Stimulated activated CD8-positive, alpha-beta memory T cell treated with anti-CD3 and anti-CD28 coated beads, Interleukin-7, amount 100 ng/mL, for 1 hour (primary cell): ENCODE measurements around the gene UGT2B7.
"Not testable (repeated sequence)": the region's sequence is repeated elsewhere in the genome, so short reads cannot be mapped to it uniquely, and the experiment has no call there.

Source experiments
- DNase-seq, 2 donors: peaks; one replicate each; pipeline ENCODE4 v3.0.0-alpha.2; 2020; ENCODE audit warnings: low read depth in 2 of 2

The UGT2B7 gene

GRCh38 chr4:69088473-69088872, 7.8 kb upstream of the UGT2B7 start:
- DNase-seq, result no peak

DNA sequence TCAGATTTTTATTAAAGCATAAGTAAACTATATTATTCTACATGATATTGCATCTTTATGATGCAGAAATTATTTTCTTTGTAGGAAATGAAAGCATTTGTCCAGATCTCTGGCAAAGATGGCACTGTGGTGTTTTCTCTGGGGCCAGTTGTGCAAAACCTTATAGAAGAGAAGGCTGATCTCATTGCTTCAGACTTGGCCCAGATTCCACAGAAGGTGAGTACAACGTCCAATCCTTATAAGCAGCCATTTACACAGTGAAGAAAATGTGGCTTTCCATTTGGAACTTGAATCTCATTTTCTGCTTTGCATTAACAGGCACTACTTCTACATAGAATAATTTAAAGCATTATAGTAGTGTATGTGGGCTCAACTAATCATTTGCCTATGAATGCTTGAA, 6.9 kb upstream of the UGT2B7 start:
- DNase-seq, result no peak

GRCh38 chr4:69092190-69092589, 4.1 kb upstream of the UGT2B7 start:
- no peak for DNase-seq

- DNase-seq, result no peak
These were observed 3.2 kb upstream of the UGT2B7 start for GRCh38 chr4:69092980-69093568.

GRCh38 chr4:69093681-69094080, 2.6 kb upstream of the UGT2B7 start:
- no peak for DNase-seq

GRCh38 chr4:69095301-69095731, 958 bp upstream of the UGT2B7 start:
- DNase-seq, result no peak

- no peak for DNase-seq
These were observed 536 bp downstream of the UGT2B7 start for GRCh38 chr4:69096810-69097209.

DNA sequence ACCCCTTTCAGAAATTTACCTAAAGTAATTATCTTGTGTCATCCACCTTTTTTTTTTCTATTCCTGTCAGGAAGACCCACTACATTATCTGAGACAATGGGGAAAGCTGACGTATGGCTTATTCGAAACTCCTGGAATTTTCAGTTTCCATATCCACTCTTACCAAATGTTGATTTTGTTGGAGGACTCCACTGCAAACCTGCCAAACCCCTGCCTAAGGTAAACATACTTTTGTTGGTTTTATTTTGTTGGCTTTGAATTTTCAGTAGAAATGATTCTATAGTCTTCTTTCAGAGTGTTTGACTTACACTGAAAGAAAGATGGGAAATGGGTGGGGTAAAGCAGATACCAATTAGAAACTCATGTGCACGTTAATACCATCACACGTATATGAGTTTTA, 2.2 kb downstream of the UGT2B7 start:
- DNase-seq, result no peak

DNA sequence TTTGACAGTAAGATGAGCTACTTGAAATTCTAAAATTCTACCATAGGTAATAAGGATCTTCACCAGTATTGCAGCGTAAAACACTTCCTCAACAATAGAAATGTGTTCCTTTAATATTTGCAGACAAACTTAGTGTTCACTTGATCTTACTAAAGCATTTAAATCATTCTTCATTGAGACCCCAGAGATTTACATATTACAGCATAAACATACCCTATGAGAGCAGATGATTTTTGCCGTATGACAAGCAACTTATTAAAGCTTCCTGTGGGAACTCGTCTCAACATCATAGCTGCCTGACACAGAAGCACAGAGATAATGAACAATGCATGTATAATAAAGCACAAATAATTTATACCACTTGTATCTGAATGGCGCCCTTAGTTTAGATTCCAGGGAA, 3.6 kb downstream of the UGT2B7 start:
- DNase-seq, result no peak

DNA sequence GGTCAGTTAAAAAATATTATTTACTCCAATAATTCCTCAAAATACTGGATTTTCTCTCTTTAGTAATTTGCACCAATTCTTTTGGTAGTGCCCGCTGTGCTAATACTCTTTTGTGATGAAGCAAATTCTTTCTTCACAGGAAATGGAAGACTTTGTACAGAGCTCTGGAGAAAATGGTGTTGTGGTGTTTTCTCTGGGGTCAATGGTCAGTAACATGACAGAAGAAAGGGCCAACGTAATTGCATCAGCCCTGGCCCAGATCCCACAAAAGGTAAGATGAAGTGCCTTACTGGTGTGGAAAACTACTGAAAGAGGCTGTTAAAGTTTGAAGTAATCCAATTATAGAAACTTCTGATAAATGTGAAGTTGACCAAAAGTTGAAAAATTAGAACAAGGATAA, 6.4 kb downstream of the UGT2B7 start:
- not testable (repeated sequence) for DNase-seq

DNA sequence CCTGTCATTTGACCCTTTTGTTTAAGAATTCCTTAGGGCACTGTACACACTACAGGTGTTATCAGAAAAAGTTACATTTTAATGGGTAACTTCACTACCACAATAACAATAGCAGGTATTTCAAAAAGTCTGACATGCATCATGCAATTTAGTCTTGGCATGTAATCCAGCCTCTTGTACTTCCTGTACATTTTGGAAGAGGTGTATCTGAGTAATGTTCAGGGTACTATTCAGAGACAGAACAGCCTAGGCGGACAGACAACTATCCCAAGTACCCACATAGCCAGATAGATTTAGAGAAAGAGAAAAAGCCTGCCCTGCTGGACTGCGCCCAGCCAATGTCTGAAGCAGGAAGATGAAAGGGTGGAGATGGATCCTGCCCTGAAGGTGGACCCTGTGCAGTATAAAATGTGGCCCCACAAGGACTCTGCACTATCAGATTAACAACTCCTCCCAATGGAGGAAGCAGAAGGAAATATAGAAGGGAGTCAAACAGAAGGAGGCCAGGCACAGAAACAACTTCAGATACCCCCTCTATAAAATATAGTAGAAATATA, 8.5 kb downstream of the UGT2B7 start:
- DNase-seq, result no peak

GRCh38 chr4:69115151-69115850, 19.0 kb downstream of the UGT2B7 start:
- not testable (repeated sequence) for DNase-seq

DNA sequence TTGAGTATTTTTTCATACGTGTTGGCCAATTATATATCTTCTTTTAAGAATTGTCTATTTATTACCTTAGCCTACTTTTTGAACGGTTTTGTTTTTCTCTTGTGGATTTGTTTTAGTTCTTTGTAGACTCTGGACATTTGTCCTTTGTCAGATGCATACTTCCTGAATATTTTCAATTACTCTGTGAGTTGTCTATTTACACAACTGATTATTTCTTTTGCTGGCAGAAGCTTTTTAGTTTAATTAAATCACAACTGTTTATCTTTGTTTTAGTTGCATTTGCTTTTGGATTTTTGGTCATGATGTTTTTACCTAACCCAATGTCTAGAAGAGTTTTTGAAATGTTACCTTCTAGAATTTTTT, 19.6 kb downstream of the UGT2B7 start:
- DNase-seq, result no peak

DNA sequence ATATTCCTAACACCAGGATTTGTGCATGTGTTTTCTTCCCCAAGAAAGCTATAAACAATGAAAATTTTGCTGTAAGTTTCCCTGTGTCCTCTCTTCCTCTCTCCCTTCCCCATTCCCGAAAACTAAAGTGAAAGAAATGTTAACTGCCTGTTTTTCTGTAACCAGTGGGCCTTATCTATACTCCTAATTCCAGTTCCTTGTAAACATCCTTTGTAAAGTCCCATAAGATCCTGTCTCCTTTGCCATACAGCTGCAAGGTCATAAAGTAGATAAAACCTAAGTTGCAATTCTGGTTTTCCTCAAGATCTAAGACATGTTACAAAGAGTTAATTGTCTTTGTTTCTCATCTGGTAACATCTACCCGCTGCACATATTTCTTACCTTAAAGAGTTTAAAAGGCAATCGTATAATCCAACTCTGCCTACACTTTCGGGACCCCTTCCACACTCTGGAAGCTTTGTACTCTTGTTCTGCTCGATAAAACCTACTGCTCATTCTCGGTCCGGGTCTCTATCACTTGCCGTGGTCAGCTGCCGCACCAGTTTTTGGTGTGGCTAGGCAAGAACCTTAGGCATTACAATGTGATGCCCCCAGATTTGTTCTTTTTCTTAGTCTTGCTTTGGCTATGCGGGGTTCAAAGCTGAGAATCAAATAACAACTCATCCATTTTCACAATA, 20.5 kb downstream of the UGT2B7 start:
- no peak for DNase-seq

- DNase-seq, result no peak
These were observed 24.6 kb downstream of the UGT2B7 start for GRCh38 chr4:69120870-69121269.

- no peak for DNase-seq
These were observed 26.2 kb downstream of the UGT2B7 start for GRCh38 chr4:69122476-69122875.

- no peak for DNase-seq
These were observed 28.7 kb downstream of the UGT2B7 start for GRCh38 chr4:69124941-69125340.

- DNase-seq, result no peak
These were observed 29.8 kb downstream of the UGT2B7 start for GRCh38 chr4:69126024-69126423.

DNA sequence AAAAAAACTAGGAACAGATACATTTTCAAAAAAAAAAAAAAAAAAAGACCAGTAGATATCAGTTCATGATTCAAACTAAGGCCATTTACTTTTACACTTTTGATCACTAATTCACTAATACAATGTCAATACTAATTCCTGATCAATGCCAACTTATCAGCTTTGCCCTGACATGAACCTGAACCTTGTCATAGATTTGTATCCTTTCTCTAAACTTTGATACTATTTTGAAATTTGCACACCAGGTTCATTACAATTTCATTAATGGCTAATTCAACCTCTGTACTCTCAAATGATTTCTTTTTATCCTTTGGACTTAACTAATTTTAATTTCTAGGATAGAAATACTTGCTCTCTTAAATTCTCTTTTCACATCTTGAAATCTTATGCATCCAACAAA, 37.7 kb downstream of the UGT2B7 start:
- DNase-seq, result no peak

- DNase-seq, result no peak
These were observed 38.2 kb downstream of the UGT2B7 start for GRCh38 chr4:69134471-69134870.

DNA sequence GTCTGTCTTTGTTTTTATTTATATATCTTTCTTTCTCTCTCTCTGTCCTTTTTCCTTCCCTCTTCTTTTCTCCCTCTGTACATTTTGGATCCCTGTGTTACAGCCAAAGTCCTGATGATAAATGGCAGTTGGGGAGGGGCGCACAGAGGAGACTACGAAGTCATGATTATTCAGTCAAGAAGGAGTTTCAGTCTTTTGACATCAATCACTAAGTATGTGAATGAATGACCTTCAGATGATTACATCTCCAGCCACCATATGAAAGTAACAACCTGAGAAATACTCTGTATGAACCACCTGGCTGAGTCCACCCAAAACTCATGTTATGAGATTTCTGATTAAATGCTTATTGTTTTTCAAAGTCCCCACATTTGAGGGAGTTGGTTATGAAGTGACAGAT, 45.0 kb downstream of the UGT2B7 start:
- no peak for DNase-seq

GRCh38 chr4:69147334-69147733, 51.1 kb downstream of the UGT2B7 start:
- no peak for DNase-seq

- no peak for DNase-seq
These were observed 57.7 kb downstream of the UGT2B7 start for GRCh38 chr4:69154021-69154420.
